IPS-18a (cell line): ENCODE measurements around the gene NOS1AP.

Source experiments
- H3K27ac ChIP-seq: one replicate; pipeline ENCODE4 v1.5.1; 2013; ENCODE audit warnings: low read length
- H3K27me3 ChIP-seq: one replicate; pipeline ENCODE4 v1.6.1; 2013; ENCODE audit warnings: mild to moderate bottlenecking, low read length; ENCODE audit not compliant: control insufficient read depth, insufficient read depth
- H3K36me3 ChIP-seq: one replicate; pipeline ENCODE4 v1.6.1; 2013; ENCODE audit warnings: low read depth, low read length; ENCODE audit not compliant: control insufficient read depth
- H3K4me1 ChIP-seq: one replicate; pipeline ENCODE4 v1.6.1; 2013; ENCODE audit warnings: low read depth, low read length; ENCODE audit not compliant: control insufficient read depth
- H3K4me3 ChIP-seq: one replicate; pipeline ENCODE4 v1.5.1; 2013; ENCODE audit warnings: low read length
- H3K9ac ChIP-seq: one replicate; pipeline ENCODE4 v1.6.1; 2013; ENCODE audit warnings: mild to moderate bottlenecking, low read length, moderate library complexity
- H3K9me3 ChIP-seq: one replicate; pipeline ENCODE4 v1.6.1; 2013; ENCODE audit warnings: low read depth, low read length; ENCODE audit not compliant: control insufficient read depth

Gene NOS1AP

DNA sequence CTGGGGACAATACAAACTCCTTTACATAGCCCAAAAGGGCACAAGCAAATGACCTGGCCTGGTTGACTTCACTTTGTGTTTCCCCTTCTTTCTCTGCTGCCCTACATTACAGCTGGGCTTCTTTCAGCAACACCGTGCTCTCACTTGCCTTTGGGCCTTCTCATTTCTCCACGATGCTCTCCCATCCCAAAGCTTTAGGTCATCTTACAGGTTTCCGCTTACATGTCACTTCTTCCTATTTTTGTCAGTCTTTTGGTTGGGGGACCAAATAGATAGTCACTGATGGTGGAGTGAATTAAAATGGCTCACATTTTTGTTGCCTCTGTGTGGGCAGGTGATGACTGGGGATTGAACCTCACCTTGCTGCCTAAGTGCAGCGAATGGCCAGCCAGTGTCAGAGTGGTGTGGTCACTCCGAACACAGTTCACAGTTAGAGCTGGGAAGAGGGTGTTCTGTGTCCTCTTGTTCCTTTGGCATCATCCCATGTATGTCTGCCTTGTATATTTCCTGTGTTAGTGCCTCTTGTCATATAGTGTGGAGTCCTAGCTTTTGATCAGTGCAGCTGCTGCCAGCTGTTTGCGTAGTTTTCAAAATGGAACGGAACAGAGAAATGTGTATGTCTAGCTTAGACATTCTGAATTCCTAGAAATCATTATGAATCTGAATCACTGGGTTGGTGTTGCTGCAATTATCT lies 134.8 kb downstream of the NOS1AP start:
- Histone ChIP-seq H3K27ac (no peak overlapping the region), H3K36me3 (no peaks in the 10 kb centered on the region), H3K4me3 (no peak overlapping the region), H3K27me3 (no peaks in the 10 kb centered on the region), H3K9ac (no peak overlapping the region), H3K4me1 (peaks cover 7% of the 10 kb centered on the region), H3K9me3 (no peaks in the 10 kb centered on the region)

DNA sequence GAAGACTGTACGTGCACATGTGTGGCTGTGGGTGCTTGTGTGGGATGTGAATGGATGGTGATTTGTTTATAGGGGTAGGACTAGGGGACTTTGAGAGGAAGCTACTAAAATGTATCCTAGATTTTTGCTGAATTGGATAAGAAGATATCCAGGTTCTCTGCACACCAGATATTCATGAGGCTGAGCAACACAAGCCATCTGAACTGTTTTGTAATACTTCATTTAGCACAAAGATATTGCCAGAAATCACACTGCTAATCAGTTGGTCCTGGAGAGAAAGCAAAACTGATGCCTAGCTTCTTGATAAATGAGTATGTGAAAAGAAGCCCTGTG lies 135.3 kb downstream of the NOS1AP start:
- no peaks in the 10 kb centered on the region for H3K9me3 ChIP-seq
- no peaks in the 10 kb centered on the region for H3K27me3 ChIP-seq
- H3K36me3 ChIP-seq, result no peaks in the 10 kb centered on the region
- H3K27ac ChIP-seq, result no peak overlapping the region
- no peak overlapping the region for H3K9ac ChIP-seq
- H3K4me1 ChIP-seq, result peaks cover 7% of the 10 kb centered on the region
- no peak overlapping the region for H3K4me3 ChIP-seq

DNA sequence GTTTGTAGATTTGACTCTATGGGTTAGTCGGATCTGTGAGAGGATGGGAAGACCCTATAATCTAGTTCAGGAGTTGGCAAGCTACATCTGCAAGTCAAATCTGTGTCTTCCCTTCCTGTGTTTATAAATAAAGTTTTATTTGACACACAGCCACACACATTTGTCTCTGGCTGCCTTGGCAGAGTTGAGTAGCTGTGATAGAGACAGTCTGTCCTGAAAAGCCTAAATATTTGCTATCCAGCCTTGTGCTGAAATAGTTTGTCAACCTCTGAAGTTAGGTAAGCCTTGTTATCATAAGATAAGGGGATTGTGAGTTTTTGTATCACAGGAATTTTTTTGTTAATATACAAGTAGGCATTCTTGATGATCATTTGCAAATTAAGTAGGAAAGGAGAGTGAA lies 136.8 kb downstream of the NOS1AP start:
- Histone ChIP-seq H3K4me1 (peaks cover 7% of the 10 kb centered on the region), H3K36me3 (no peaks in the 10 kb centered on the region)

DNA sequence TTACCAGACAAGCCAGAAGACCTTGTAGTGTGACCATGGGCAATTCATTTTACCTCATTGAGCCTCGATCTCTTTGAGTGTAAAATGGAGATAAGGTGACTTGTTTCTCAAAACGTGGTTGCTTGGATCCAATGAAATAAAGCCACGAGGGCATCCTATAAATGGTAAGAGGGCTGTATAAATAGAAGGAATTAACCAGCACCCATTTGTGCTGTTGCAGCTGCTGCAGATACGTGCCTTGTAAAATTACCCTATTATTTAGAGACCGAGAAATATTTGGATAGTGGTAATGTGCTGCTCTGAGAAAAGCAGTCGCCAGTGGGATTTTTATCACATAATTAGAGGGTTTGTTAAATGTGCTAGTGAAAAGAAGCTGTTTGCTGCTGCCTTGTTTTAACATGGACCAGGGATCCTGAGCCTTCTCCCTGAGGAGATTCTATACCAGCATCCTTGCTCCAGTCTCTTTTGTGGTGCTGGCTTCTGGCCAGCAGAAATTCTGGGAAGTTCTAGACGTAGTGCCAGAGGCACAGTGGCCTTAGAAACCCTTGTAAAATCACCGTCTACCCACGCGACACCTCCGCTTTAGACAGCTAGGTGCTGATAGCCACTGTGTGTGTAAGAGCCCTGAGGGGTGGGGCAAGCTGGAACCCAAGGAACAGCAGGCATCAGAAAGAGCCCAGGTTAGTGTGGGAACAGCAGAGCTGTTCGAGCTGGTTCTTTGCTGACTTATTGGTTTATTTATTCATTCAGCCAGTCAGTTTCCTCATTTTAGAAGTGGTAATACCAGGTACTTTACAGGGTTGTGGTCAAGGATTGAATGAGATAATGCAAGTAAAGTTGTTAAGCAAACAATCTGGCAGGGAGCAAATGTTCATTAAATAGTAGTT lies 137.5 kb downstream of the NOS1AP start:
- Histone ChIP-seq H3K9me3 (no peaks in the 10 kb centered on the region), H3K27ac (no peak overlapping the region), H3K9ac (no peak overlapping the region), H3K36me3 (no peaks in the 10 kb centered on the region), H3K4me3 (no peak overlapping the region), H3K27me3 (no peaks in the 10 kb centered on the region), H3K4me1 (peaks cover 7% of the 10 kb centered on the region)

More for the DNA sequence above, 136.8 kb downstream of the NOS1AP start:
- Histone ChIP-seq H3K27ac (no peak overlapping the region), H3K9me3 (no peaks in the 10 kb centered on the region), H3K9ac (no peak overlapping the region), H3K27me3 (no peaks in the 10 kb centered on the region), H3K4me3 (no peak overlapping the region)

DNA sequence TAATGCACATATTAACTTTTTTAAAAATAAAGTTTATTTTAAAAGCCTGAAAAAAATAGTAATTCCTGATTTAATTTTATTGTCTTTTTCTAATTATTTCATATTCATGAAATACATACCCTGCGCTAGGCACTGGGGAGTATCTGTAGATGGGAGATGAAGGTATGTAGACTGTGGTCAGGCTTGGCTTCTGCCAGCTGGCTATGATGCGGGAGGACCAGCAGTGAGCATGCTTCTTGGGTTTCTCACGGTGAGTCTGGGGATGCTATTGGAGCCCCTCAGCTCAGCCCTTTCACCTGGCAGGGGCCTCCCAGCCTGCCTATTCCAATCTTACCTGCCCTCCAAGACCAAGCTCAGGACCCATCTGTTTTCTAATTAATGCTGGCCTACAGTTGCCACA lies 138.4 kb downstream of the NOS1AP start:
- Histone ChIP-seq H3K4me3 (no peak overlapping the region), H3K4me1 (peaks cover 7% of the 10 kb centered on the region), H3K27ac (no peak overlapping the region), H3K36me3 (no peaks in the 10 kb centered on the region), H3K9me3 (no peaks in the 10 kb centered on the region), H3K9ac (no peak overlapping the region), H3K27me3 (no peaks in the 10 kb centered on the region)

DNA sequence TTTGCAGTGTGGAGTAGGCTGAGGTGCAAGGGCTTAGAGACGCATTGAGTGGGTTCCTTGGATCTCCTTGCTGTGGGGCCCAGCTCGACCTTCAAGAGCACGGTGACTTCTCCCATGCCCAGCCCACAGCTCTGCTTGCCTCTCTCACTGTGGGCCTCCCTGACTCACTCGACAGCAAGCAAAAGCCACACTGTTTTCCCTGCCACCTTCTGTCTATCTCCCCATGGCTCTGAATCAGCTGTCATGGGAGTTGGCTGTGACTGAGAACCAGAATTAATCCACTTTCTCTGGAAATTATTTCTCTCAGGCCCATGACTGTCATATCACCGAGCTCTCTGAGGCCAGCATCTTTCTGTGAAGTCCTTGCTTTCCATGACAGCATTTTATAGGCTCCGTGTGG lies 140.7 kb downstream of the NOS1AP start:
- Histone ChIP-seq H3K9me3 (no peaks in the 10 kb centered on the region), H3K4me3 (no peak overlapping the region), H3K4me1 (peaks cover 24% of the 10 kb centered on the region), H3K9ac (no peak overlapping the region), H3K27me3 (no peaks in the 10 kb centered on the region), H3K27ac (no peak overlapping the region), H3K36me3 (no peaks in the 10 kb centered on the region)

DNA sequence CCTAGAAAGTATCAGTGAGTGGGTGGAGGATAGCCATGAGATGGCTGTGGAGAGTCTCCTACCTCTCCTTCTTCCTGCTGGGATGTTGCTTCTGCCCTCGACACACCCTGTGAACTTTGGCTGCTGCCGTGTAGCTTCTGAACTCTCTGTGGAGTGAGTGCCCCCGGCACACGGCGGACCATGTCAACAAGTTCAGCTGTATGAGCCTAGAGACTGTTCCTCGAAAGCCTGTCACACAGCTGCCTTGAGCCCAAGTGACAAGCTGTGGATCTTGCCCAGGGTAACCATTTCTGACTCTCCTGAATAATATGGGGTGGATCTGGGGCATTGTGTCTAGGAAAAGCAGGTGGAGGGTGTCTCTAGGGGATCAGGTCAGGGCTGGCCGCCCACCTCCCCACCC lies 143.2 kb downstream of the NOS1AP start:
- H3K9ac ChIP-seq, result no peak overlapping the region
- H3K4me3 ChIP-seq, result no peak overlapping the region
- H3K4me1 ChIP-seq, result peaks cover 33% of the 10 kb centered on the region
- H3K36me3 ChIP-seq, result no peaks in the 10 kb centered on the region
- no peaks in the 10 kb centered on the region for H3K9me3 ChIP-seq
- H3K27ac ChIP-seq, result no peak overlapping the region
- H3K27me3 ChIP-seq, result no peaks in the 10 kb centered on the region

DNA sequence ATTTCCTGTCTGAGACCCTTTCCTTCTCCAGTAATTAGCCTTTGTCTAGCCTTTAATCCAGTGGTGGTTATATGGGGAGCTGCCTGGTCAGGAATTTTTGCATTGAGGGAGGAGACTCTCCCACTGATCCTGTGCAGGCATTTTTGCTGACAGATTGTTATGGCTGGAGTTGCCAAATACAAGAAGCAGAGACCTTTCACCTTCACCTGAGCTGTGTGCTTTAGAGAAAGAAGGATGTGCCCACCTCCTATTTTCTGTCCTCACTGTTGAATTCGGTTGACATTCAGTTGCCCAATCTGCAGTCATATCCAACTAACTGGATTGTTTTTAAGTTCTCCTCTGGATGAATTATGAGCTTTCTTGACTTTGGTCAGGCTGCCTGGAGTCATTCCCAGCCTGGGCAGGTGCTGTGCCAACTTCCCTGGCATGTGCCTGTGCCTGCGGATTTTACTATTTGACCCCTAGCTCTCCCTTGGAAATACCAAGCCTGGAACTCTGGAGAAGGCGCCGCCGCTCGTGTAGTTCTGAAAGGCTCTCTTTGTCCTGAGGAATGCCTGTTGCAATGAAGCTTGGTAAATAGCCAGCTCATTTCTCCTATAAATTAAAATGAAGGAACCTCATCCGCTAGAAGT lies 143.9 kb downstream of the NOS1AP start:
- Histone ChIP-seq H3K4me3 (no peak overlapping the region), H3K27me3 (no peaks in the 10 kb centered on the region), H3K9ac (no peak overlapping the region), H3K27ac (no peak overlapping the region), H3K9me3 (no peaks in the 10 kb centered on the region), H3K4me1 (peaks cover 33% of the 10 kb centered on the region), H3K36me3 (no peaks in the 10 kb centered on the region)

DNA sequence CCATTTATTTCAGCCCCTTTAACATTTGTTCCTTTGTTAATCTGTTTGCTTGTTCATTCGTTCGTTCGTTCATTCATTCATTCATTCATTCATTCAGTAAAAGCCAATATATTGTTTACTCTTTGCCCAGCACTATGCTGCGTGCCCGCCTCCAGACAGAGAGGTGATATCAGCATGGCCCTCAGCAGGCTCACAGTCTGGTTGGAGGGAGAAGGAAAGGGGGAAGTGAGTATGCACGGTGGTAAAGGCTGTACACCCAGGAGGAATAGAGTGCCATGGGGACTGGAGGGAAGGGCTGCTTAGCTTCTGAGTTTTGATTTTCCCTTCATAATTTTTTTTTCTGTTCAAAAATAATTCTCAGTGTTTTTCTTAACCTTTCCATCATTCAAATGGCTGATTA lies 144.7 kb downstream of the NOS1AP start:
- H3K27ac ChIP-seq, result no peak overlapping the region
- no peak overlapping the region for H3K9ac ChIP-seq
- no peaks in the 10 kb centered on the region for H3K9me3 ChIP-seq
- no peaks in the 10 kb centered on the region for H3K36me3 ChIP-seq
- H3K4me1 ChIP-seq, result peaks cover 39% of the 10 kb centered on the region
- no peaks in the 10 kb centered on the region for H3K27me3 ChIP-seq
- no peak overlapping the region for H3K4me3 ChIP-seq

DNA sequence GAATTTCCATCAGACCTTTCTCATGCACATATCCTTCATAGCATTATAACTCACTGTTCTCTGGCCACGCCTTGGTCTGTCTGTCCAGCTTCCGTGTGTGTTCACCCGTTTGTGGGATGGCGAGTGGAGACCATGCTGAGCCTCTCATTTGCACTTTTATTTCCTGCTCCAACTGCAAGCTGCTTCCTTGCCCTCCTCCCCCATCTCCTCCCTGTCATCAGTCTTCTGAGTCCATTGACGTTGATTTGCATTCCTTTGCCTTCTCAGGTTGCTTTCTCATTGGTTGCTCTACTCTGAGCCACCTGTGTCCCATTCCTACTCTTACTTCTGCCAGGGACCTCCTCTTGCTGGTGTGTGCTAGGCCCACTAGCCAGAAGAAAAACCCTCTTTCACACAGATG lies 146.4 kb downstream of the NOS1AP start:
- Histone ChIP-seq H3K27ac (no peak overlapping the region), H3K9me3 (no peaks in the 10 kb centered on the region), H3K36me3 (no peaks in the 10 kb centered on the region), H3K27me3 (no peaks in the 10 kb centered on the region), H3K4me3 (no peak overlapping the region), H3K9ac (no peak overlapping the region), H3K4me1 (peaks cover 54% of the 10 kb centered on the region)

DNA sequence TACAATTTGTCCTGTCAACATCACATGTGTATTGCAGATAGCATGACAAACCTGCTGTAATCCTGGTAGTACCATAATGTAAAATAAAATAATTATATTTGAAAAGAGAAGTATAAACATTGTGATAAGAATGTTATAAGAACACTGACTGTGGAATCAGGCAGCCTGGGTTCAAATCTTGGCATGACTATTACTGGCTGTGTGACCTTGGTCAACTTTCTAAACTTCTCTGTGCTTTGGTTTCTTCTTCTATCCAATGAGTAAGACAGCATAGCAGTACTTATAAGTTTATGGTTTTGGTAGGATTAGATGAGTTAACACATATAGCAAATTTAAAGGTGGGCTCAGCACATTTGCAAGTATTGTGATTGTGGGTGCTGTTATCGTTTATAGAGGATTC lies 147.1 kb downstream of the NOS1AP start:
- H3K36me3 ChIP-seq, result no peaks in the 10 kb centered on the region
- H3K27ac ChIP-seq, result no peak overlapping the region
- H3K9me3 ChIP-seq, result no peaks in the 10 kb centered on the region
- H3K4me1 ChIP-seq, result peaks cover 59% of the 10 kb centered on the region
- H3K9ac ChIP-seq, result no peak overlapping the region
- no peaks in the 10 kb centered on the region for H3K27me3 ChIP-seq
- no peak overlapping the region for H3K4me3 ChIP-seq
